Activated T-helper 1 cell treated with anti-CD3 and anti-CD28 coated beads, Interleukin-12 subunit alpha, Interleukin-12 subunit beta, Interleukin-2, Interleukin-4 antibody, amounts not matched to agents 30 ng/mL and 10 ng/mL and 1 ng/mL, durations not matched to agents 14 hours and 24 hours and 36 hours (primary cell): Measurements from ENCODE around the gene GRIK1. TPM values are rescaled to one million over a fixed set of nuclear protein-coding genes. Genes with fewer than 3 reads are reported as not detected.

ENCODE experiments used
- DNase-seq: peaks from one replicate; pipeline ENCODE4 v3.0.0; 2021; ENCODE audit warnings: low spot score
- H3K27ac Mint-ChIP-seq: one replicate; pipeline ENCODE4 v1.8.0; 2021; ENCODE audit warnings: mild to moderate bottlenecking, mixed read lengths
- H3K27me3 Mint-ChIP-seq: one replicate; pipeline ENCODE4 v1.8.0; 2022; ENCODE audit warnings: mild to moderate bottlenecking, moderate library complexity, mixed read lengths; ENCODE audit not compliant: insufficient read depth
- H3K36me3 Mint-ChIP-seq: one replicate; pipeline ENCODE4 v1.8.0; 2021; ENCODE audit warnings: low read depth, mixed read lengths
- H3K4me1 Mint-ChIP-seq: one replicate; pipeline ENCODE4 v1.8.0; 2021; ENCODE audit warnings: low read depth, mixed read lengths
- H3K4me3 Mint-ChIP-seq: one replicate; pipeline ENCODE4 v1.8.0; 2021; ENCODE audit warnings: mild to moderate bottlenecking, moderate library complexity, mixed read lengths
- H3K9me3 Mint-ChIP-seq: one replicate; pipeline ENCODE4 v1.8.0; 2021; ENCODE audit warnings: mixed read lengths
- intact Hi-C: fragments of 100-400 bp; cut with micrococcal nuclease; formaldehyde crosslinking; loops from one replicate; pipeline ENCODE4 v1.15.1; 2024
- total RNA-seq: library from RNA; stranded (reverse); gene quantifications from 2 replicates; pipeline ENCODE4 v1.2.3, GENCODE V29; 2022

The GRIK1 gene
- total RNA-seq, 1 donor from 2014 or later, result not detected

DNA sequence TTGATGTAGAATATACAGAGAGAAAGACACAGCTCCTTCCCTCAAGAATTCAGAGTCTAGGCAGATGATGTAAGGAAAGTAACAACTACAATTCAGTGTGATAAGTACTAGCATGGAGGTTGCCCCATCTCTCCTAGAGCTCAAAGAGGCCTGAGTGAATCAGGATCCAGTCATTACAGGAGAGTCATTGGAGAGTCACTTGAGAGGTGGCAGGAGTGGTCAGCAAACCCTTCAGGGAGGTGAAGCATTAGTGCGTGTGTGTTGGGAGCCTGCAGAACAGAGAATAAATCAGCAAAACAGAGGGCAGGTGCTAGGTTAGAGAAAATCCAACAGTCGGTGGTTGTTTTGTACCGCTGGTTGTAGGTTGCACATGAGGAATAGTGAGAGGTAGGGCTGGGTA lies 46.1 kb downstream of the GRIK1 start:
- no peaks in the 10 kb centered on the region for H3K9me3 Mint-ChIP-seq
- no peaks in the 10 kb centered on the region for H3K4me1 Mint-ChIP-seq
- H3K4me3 Mint-ChIP-seq, result no peak overlapping the region
- no peaks in the 10 kb centered on the region for H3K27me3 Mint-ChIP-seq
- no peak overlapping the region for H3K27ac Mint-ChIP-seq
- H3K36me3 Mint-ChIP-seq, result no peaks in the 10 kb centered on the region
- DNase-seq, result no peak
- intact Hi-C loops, result no loop called here

DNA sequence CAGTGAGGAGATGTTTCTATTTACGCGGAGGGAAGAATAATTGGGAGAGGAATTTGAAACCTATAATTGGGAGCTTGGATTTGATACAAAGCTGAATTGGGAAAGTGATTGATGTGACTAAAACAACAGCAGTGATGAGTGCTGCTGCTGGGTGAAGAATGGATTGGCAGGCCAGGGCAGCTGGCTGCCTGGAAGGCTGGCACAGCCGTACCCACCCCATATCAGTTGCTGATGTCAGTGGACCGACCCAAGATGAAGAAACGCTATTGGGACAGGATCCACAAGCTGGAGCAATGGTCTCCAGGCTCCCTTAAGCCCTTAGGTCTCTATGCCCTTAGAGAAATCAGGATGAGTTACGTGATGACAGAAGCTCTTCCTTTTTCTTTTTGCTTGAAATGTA lies 47.4 kb downstream of the GRIK1 start:
- intact Hi-C loops, result no loop called here
- H3K27ac Mint-ChIP-seq, result no peak overlapping the region
- H3K27me3 Mint-ChIP-seq, result no peaks in the 10 kb centered on the region
- H3K4me1 Mint-ChIP-seq, result no peaks in the 10 kb centered on the region
- H3K9me3 Mint-ChIP-seq, result no peaks in the 10 kb centered on the region
- no peak overlapping the region for H3K4me3 Mint-ChIP-seq
- no peaks in the 10 kb centered on the region for H3K36me3 Mint-ChIP-seq
- DNase-seq, result no peak

DNA sequence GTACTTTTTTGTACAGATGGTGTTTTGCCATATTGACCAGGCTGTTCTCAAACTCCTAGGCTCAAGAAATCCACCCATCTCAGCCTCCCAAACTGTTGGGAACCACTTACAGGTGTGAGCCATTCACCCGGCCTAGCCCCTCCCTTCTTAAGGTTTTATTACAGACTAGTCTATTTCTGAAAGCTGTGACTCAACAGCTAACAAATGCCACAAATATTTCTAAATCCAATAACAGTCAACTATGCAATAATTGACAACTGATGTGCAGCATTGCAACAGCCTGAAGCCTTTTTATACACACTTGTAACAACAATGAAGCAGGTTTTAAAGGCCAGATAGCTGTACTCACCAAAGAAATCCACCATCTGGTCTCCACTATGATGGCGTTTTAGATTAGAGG lies 51.4 kb downstream of the GRIK1 start:
- intact Hi-C loops, result no loop called here
- DNase-seq, result no peak
- no peaks in the 10 kb centered on the region for H3K36me3 Mint-ChIP-seq
- H3K4me1 Mint-ChIP-seq, result no peaks in the 10 kb centered on the region
- no peak overlapping the region for H3K4me3 Mint-ChIP-seq
- H3K27ac Mint-ChIP-seq, result no peak overlapping the region
- H3K9me3 Mint-ChIP-seq, result no peaks in the 10 kb centered on the region
- peaks cover 2% of the 10 kb centered on the region for H3K27me3 Mint-ChIP-seq

DNA sequence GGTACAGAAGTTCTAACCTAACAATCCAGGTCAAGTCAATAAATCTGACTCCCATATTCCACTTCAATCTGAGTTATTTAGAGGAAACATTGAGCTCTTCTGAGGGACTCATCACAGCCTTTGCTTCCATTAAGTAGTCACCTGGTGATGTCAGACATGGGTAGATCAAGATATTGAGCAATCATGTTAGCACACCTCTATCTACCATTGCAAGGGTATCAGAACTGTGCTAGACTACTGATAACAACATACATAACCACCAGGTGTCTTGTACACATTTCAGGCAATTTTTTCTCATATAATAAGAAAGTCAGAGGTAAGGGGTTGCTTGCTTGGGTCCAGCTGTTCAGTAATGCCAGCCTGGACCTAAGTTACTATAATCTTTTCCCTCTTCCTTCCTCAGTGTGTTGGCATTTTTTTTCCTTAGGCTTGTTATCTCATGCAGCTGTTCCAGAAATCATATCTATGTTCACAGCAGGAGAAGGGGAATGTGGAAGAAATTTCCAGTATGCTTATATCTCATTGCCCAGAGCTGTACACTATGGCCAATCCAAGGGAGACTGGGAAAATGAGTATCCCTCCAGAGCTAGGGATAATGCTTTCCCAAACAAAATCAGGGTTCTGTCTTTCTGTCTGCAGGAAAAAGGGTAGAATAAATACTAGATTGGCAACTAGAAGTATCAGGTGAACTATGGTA lies 52.3 kb downstream of the GRIK1 start:
- no peaks in the 10 kb centered on the region for H3K4me1 Mint-ChIP-seq

DNA sequence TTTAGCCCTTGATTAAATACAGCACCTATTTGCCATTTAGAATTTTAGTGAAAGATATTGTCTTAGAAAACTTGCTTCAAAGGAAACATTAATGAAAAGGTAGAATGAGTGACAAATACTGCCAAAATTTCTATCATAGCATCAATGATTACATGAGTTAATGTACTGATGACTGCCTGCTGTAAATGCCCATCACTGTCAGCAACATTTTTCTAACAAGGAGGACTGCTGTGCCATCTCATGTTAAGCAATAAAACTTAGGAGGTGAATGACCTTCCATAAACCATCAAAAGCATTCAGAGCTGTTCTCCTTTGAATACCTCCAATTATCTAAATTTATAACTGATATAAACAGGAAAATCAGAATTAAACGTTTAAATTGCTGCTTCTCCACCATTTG lies 54.3 kb downstream of the GRIK1 start:
- no peak for DNase-seq
- Mint-ChIP-seq H3K27ac (no peak overlapping the region), H3K9me3 (no peaks in the 10 kb centered on the region), H3K4me1 (no peaks in the 10 kb centered on the region), H3K27me3 (peaks cover 2% of the 10 kb centered on the region), H3K36me3 (no peaks in the 10 kb centered on the region), H3K4me3 (no peak overlapping the region)
- intact Hi-C loops, result no loop called here

More for the DNA sequence above, 52.3 kb downstream of the GRIK1 start:
- DNase-seq, result no peak
- peaks cover 2% of the 10 kb centered on the region for H3K27me3 Mint-ChIP-seq
- no peaks in the 10 kb centered on the region for H3K36me3 Mint-ChIP-seq
- no peaks in the 10 kb centered on the region for H3K9me3 Mint-ChIP-seq
- H3K4me3 Mint-ChIP-seq, result no peak overlapping the region
- no peak overlapping the region for H3K27ac Mint-ChIP-seq
- intact Hi-C loops, result no loop called here

DNA sequence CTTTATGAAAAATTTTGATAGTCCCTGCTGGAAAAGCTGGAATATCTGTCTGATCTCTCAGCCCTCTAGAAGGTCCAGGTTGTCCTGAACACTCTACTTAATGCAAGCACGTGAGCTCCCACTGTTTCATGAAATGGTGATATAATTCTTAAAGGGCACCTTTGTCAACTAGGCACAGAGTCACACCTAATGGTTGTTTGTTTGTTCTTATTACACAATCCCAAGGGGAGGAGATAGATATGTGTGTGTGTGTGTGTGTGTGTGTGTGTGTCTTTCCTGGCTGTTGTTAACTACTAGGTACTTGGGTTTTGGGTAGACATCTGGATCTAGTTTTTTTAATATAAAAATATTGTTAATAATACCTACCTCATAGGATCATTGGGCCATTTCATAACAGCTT lies 63.9 kb downstream of the GRIK1 start:
- intact Hi-C loops, result no loop called here
- H3K9me3 Mint-ChIP-seq, result no peaks in the 10 kb centered on the region
- H3K4me3 Mint-ChIP-seq, result no peak overlapping the region
- H3K27me3 Mint-ChIP-seq, result no peaks in the 10 kb centered on the region
- H3K27ac Mint-ChIP-seq, result no peak overlapping the region
- H3K36me3 Mint-ChIP-seq, result no peaks in the 10 kb centered on the region
- no peak for DNase-seq
- no peaks in the 10 kb centered on the region for H3K4me1 Mint-ChIP-seq

DNA sequence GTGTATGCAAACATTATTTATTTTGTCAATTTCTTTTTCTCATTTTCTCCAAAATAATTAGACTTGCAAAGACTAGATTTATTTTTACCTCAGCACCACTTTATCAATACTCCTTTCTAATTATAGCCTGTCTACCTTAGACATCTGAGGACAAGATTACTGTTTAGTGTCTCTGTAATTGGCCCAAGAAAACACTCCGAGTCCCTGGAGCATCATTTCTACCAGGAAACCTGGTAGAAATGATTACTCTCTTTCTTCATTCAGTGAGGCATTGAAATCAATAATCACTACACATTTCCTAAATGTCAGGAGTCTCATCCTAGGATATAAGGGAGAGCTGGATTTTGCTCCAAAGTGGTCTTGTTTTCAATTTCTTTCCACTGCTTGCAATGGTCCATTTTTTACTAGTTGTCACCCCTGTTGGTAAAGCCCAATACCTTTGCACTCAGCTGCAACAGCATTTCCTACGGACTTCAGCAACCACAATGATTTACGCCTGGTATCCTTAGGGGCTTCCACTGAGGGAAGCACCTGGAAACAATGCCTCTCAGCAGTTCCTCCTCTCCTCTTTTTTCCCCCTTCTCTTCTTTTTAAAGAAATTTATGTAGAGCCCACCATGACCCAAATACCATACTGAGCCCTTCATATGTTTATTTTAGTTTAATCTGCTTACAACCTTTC lies 64.6 kb downstream of the GRIK1 start:
- intact Hi-C loops, result no loop called here
- Mint-ChIP-seq H3K9me3 (no peaks in the 10 kb centered on the region), H3K27ac (no peak overlapping the region), H3K27me3 (no peaks in the 10 kb centered on the region), H3K36me3 (no peaks in the 10 kb centered on the region), H3K4me3 (no peak overlapping the region), H3K4me1 (no peaks in the 10 kb centered on the region)
- DNase-seq, result no peak

DNA sequence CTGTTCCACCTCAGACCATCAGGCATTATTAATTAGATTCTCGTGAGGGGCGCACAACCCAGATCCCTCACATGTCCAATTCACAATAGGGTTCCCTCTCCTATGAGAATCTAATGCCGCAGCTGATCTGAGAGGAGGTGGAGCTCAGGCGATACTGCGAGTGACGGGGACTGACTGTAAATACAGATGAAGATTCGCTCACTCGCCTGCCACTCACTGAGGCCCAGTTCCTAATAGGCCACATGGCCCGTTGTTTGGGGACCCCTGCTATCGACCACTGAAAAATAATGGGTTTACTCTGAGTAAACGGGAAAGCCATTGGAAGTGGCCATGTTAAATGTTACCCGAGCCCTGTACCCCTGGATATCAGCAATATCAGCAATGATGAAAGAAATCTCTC lies 65.9 kb downstream of the GRIK1 start:
- H3K36me3 Mint-ChIP-seq, result no peaks in the 10 kb centered on the region
- H3K27ac Mint-ChIP-seq, result no peak overlapping the region
- no peaks in the 10 kb centered on the region for H3K9me3 Mint-ChIP-seq
- intact Hi-C loops, result no loop called here
- H3K4me3 Mint-ChIP-seq, result no peak overlapping the region
- no peak for DNase-seq
- H3K27me3 Mint-ChIP-seq, result no peaks in the 10 kb centered on the region
- H3K4me1 Mint-ChIP-seq, result no peaks in the 10 kb centered on the region

DNA sequence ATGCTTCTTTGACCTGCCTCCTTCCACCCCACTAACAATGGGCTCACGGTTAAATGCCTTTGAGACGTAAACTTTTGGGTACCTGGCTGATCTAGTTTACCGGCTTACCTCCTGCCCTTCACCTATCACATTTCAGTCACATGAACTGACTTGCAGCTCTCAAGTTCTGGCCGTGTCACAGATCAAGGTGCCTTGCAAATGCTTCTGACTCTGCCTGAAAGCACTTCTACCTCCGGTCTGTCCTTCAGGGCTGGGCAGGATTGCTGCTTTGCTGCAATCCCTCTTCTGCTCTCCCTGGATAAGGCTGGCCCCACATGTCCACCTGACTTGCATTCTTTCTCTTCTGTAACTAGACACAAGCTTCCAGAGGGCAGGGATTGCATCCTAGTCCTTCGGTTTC lies 69.0 kb downstream of the GRIK1 start:
- H3K4me1 Mint-ChIP-seq, result no peaks in the 10 kb centered on the region
- H3K4me3 Mint-ChIP-seq, result no peak overlapping the region
- no peak overlapping the region for H3K27ac Mint-ChIP-seq
- intact Hi-C loops, result no loop called here
- no peaks in the 10 kb centered on the region for H3K36me3 Mint-ChIP-seq
- H3K9me3 Mint-ChIP-seq, result no peaks in the 10 kb centered on the region
- H3K27me3 Mint-ChIP-seq, result no peaks in the 10 kb centered on the region
- DNase-seq, result no peak

DNA sequence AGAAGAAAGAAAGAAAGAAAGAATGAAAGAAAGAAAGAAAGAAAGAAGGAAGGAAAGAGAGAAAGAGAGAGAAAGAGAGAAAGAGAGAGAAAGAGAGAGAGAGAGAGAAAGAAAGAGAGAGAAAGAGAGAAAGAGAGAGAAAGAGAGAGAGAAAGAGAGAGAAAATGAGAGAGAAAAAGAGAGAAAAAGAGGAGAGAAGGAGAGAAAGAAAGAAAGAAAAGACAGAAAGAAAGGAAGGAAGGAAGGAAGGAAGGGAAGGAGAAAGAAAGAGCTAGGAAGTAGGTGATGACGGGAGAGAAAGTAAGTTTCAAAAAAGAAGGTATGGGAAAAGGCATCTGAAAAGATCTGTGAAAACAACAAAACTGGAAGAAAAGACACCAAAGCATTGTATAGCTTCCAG lies 72.0 kb downstream of the GRIK1 start:
- H3K9me3 Mint-ChIP-seq, result no peaks in the 10 kb centered on the region
- intact Hi-C loops, result no loop called here
- H3K4me3 Mint-ChIP-seq, result no peak overlapping the region
- no peaks in the 10 kb centered on the region for H3K36me3 Mint-ChIP-seq
- DNase-seq, result no peak
- peaks cover 8% of the 10 kb centered on the region for H3K27me3 Mint-ChIP-seq
- H3K4me1 Mint-ChIP-seq, result no peaks in the 10 kb centered on the region
- H3K27ac Mint-ChIP-seq, result no peak overlapping the region

DNA sequence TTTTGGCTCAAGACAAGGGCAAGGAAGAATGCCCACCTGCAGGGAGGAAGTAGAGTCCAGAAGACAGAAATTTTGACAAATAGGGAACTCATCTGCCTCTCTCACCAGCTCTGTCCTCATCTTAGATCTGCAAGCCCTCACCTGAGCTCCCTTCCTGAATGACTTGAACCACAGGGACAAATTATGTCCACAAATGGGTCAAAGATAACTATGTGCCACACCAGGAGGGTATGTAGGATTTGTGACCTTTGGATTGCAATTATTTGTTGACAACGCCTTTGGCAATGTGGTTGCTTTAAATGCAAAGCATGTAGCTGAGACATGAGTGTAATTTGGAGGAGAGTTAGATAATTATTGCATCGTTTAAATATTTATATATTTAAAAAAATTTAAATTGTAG lies 79.5 kb downstream of the GRIK1 start:
- no peaks in the 10 kb centered on the region for H3K9me3 Mint-ChIP-seq
- H3K4me1 Mint-ChIP-seq, result no peaks in the 10 kb centered on the region
- DNase-seq, result no peak
- intact Hi-C loops, result no loop called here
- no peaks in the 10 kb centered on the region for H3K36me3 Mint-ChIP-seq
- peaks cover 10% of the 10 kb centered on the region for H3K27me3 Mint-ChIP-seq
- no peak overlapping the region for H3K27ac Mint-ChIP-seq
- no peak overlapping the region for H3K4me3 Mint-ChIP-seq

DNA sequence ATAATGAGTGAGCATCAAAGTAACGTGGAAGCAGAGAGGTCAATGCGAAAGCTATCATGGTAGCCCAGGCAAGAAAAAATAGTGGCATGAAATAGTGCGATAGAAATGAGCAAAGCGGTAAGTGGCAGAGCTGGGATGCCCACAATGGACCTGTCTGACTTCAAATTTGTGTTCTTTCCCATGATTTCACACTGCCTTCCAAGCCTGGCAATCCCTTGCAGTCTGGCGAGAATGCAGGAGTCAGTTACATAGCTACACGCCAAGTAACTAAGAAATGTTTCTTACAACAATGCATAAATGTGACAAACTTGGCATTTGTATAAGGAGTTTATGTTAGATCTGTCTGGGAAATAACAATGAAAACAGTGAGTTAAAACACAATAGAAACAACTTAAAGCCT lies 82.6 kb downstream of the GRIK1 start:
- intact Hi-C loops, result no loop called here
- Mint-ChIP-seq H3K4me1 (no peaks in the 10 kb centered on the region), H3K36me3 (no peaks in the 10 kb centered on the region), H3K27me3 (no peaks in the 10 kb centered on the region), H3K27ac (no peak overlapping the region), H3K4me3 (no peak overlapping the region), H3K9me3 (no peaks in the 10 kb centered on the region)
- DNase-seq, result no peak

DNA sequence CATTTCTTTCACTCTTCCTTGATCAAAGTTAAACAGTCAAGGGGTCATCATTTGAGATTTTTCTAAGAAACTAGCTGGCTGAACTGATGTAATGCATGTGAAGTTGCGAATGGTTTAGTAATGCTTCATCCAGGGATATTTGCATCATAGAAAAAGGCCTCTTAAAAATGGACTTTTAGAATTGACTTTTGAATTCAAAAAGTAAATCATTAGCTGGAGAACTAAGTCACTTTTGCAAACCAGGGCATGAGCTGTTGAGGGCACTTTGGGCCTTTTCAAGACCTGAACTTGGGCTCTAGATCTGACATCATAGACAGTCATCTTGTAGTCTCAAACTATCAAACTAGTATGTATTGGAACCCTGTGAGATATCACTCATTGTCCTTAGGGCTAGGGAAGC lies 85.0 kb downstream of the GRIK1 start:
- H3K27ac Mint-ChIP-seq, result no peak overlapping the region
- no peaks in the 10 kb centered on the region for H3K4me1 Mint-ChIP-seq
- DNase-seq, result no peak
- H3K4me3 Mint-ChIP-seq, result no peak overlapping the region
- no peaks in the 10 kb centered on the region for H3K36me3 Mint-ChIP-seq
- H3K27me3 Mint-ChIP-seq, result no peaks in the 10 kb centered on the region
- H3K9me3 Mint-ChIP-seq, result no peaks in the 10 kb centered on the region
- intact Hi-C loops, result no loop called here

DNA sequence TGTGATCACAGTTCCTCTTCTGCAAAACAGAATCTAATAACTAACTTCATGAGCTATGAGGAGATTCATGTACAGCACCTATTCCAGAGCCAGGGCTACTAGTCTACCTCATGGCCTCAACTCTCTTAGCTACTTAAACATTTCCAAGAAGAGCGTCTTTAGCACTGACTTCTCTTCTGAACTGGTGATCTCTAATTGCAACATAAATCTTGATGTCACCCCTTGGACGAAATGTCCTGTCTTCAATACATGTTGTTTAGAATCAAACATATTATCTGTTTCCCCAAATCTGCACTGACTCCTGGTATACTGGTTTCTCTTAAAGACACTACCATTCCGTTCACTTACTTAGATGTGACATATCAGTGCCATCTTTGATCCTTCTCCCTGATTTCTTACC lies 88.2 kb downstream of the GRIK1 start:
- intact Hi-C loops, result no loop called here
- H3K27ac Mint-ChIP-seq, result no peak overlapping the region
- no peaks in the 10 kb centered on the region for H3K36me3 Mint-ChIP-seq

More for the DNA sequence above, 88.2 kb downstream of the GRIK1 start:
- DNase-seq, result no peak
- H3K4me3 Mint-ChIP-seq, result no peak overlapping the region
- H3K9me3 Mint-ChIP-seq, result no peaks in the 10 kb centered on the region
- no peaks in the 10 kb centered on the region for H3K4me1 Mint-ChIP-seq
- H3K27me3 Mint-ChIP-seq, result no peaks in the 10 kb centered on the region
